Activated CD4-positive, alpha-beta memory T cell treated with anti-CD3 and anti-CD28 coated beads, Interleukin-2, amount 10 ng/mL, durations not matched to agents 7 days and 5 days (primary cell): Measurements from ENCODE around the gene STXBP1. TPM values are rescaled to one million over a fixed set of nuclear protein-coding genes. Genes with fewer than 3 reads are reported as not detected.

ENCODE experiments used
- CTCF ChIA-PET: fragments of 350-600 bp; sonication (Branson Sonifier 250); formaldehyde crosslinking; loops from one replicate; lab custom pipeline; 2021; ENCODE audit warnings: antibody characterized with exemption, inconsistent platforms; lab: Charles Lee
- POLR2A ChIA-PET: fragments of 350-600 bp; sonication (Branson Sonifier 250); formaldehyde crosslinking; loops from one replicate; lab custom pipeline; 2021; ENCODE audit warnings: antibody characterized with exemption; lab: Charles Lee
- DNase-seq: peaks from one replicate; pipeline ENCODE4 v3.0.0-alpha.2; 2020
- H3K27ac Mint-ChIP-seq: one replicate; pipeline ENCODE4 v1.8.0; 2021; ENCODE audit warnings: mild to moderate bottlenecking, mixed read lengths
- H3K27me3 Mint-ChIP-seq: one replicate; pipeline ENCODE4 v1.8.0; 2021; ENCODE audit warnings: mixed read lengths
- H3K36me3 Mint-ChIP-seq: one replicate; pipeline ENCODE4 v1.8.0; 2021; ENCODE audit warnings: low read depth, mixed read lengths
- H3K4me1 Mint-ChIP-seq: one replicate; pipeline ENCODE4 v1.8.0; 2021; ENCODE audit warnings: mixed read lengths
- H3K4me3 Mint-ChIP-seq: one replicate; pipeline ENCODE4 v1.8.0; 2021; ENCODE audit warnings: mild to moderate bottlenecking, mixed read lengths
- H3K9me3 Mint-ChIP-seq: one replicate; pipeline ENCODE4 v1.8.0; 2021; ENCODE audit warnings: mixed read lengths
- total RNA-seq, 2 experiments: library from RNA; stranded (reverse); gene quantifications; one replicate each; pipeline ENCODE4 v1.2.3, GENCODE V29; 2021

Gene STXBP1
- total RNA-seq, 2 experiments from 2014 or later: 23.2 to 23.4 TPM

GRCh38 chr9:127629468-127630081, 17.5 kb downstream of the STXBP1 start:
- ChIA-PET POLR2A (no interaction called here), CTCF (interaction anchor here (0.6 kb wide), 1 partner anchor 12 kb away, joined by 4 read pairs; no protein-coding TSS in a partner anchor)
- no peaks in the 10 kb centered on the region for H3K9me3 Mint-ChIP-seq
- peaks cover 3% of the 10 kb centered on the region for H3K27me3 Mint-ChIP-seq
- peaks cover 2% of the 10 kb centered on the region for H3K36me3 Mint-ChIP-seq
- H3K4me3 Mint-ChIP-seq: no peak overlapping the region
- peaks cover 12% of the 10 kb centered on the region for H3K4me1 Mint-ChIP-seq
- no peak for DNase-seq
- no peak overlapping the region for H3K27ac Mint-ChIP-seq

GRCh38 chr9:127633216-127633862, 21.3 kb downstream of the STXBP1 start:
- ChIA-PET CTCF (interaction anchor here (0.8 kb wide), 1 partner anchor 47 kb away, joined by 3 read pairs; no protein-coding TSS in a partner anchor), POLR2A (no interaction called here)
- H3K27me3 Mint-ChIP-seq: no peaks in the 10 kb centered on the region
- H3K4me3 Mint-ChIP-seq: no peak overlapping the region
- peaks cover 2% of the 10 kb centered on the region for H3K36me3 Mint-ChIP-seq
- H3K4me1 Mint-ChIP-seq: peaks cover 13% of the 10 kb centered on the region
- no peaks in the 10 kb centered on the region for H3K9me3 Mint-ChIP-seq
- H3K27ac Mint-ChIP-seq: no peak overlapping the region
- DNase-seq: no peak

- no peak overlapping the region for H3K27ac Mint-ChIP-seq
- peaks cover 2% of the 10 kb centered on the region for H3K36me3 Mint-ChIP-seq
- ChIA-PET POLR2A (no interaction called here), CTCF (interaction anchor here (0.7 to 0.8 kb wide), 3 partner anchors 47 to 914 kb away, joined by 3 to 4 read pairs (median 3); partner anchors contain the start of gene TOR2A)
- no peaks in the 10 kb centered on the region for H3K9me3 Mint-ChIP-seq
- peaks cover 13% of the 10 kb centered on the region for H3K4me1 Mint-ChIP-seq
- no peaks in the 10 kb centered on the region for H3K27me3 Mint-ChIP-seq
- DNase-seq: no peak
- H3K4me3 Mint-ChIP-seq: no peak overlapping the region
Measured at GRCh38 chr9:127634021-127634420, 21.9 kb downstream of the STXBP1 start.

- POLR2A ChIA-PET: no interaction called here
- no peaks in the 10 kb centered on the region for H3K9me3 Mint-ChIP-seq
- H3K27ac Mint-ChIP-seq: no peak overlapping the region
- H3K4me1 Mint-ChIP-seq: peaks cover 13% of the 10 kb centered on the region
- no peak for DNase-seq
- H3K4me3 Mint-ChIP-seq: no peak overlapping the region
- H3K27me3 Mint-ChIP-seq: no peaks in the 10 kb centered on the region
- CTCF ChIA-PET: interaction anchor here (0.7 kb wide), 2 partner anchors 101 to 914 kb away, joined by 3 to 4 read pairs; partner anchors contain the start of gene TOR2A
- peaks cover 2% of the 10 kb centered on the region for H3K36me3 Mint-ChIP-seq
Measured at GRCh38 chr9:127634698-127635097, 22.6 kb downstream of the STXBP1 start.

GRCh38 chr9:127635201-127635735, 23.2 kb downstream of the STXBP1 start:
- H3K4me1 Mint-ChIP-seq: peaks cover 13% of the 10 kb centered on the region
- H3K27ac Mint-ChIP-seq: no peak overlapping the region
- peaks cover 2% of the 10 kb centered on the region for H3K36me3 Mint-ChIP-seq
- no peaks in the 10 kb centered on the region for H3K27me3 Mint-ChIP-seq
- ChIA-PET POLR2A (interaction anchor here (0.6 kb wide), 1 partner anchor 26 kb away, joined by 3 read pairs; no protein-coding TSS in a partner anchor), CTCF (no interaction called here)
- no peak for DNase-seq
- H3K4me3 Mint-ChIP-seq: no peak overlapping the region
- no peaks in the 10 kb centered on the region for H3K9me3 Mint-ChIP-seq

GRCh38 chr9:127637322-127637847, 25.3 kb downstream of the STXBP1 start:
- Mint-ChIP-seq H3K4me1 (peaks cover 13% of the 10 kb centered on the region), H3K27ac (no peak overlapping the region), H3K9me3 (no peaks in the 10 kb centered on the region), H3K4me3 (no peak overlapping the region), H3K36me3 (no peaks in the 10 kb centered on the region), H3K27me3 (no peaks in the 10 kb centered on the region)
- DNase-seq: no peak
- POLR2A ChIA-PET: no interaction called here
- CTCF ChIA-PET: no interaction called here

GRCh38 chr9:127640908-127641545, 28.9 kb downstream of the STXBP1 start:
- no peaks in the 10 kb centered on the region for H3K27me3 Mint-ChIP-seq
- no peak for DNase-seq
- H3K4me3 Mint-ChIP-seq: no peak overlapping the region
- ChIA-PET CTCF (no interaction called here), POLR2A (no interaction called here)
- no peaks in the 10 kb centered on the region for H3K4me1 Mint-ChIP-seq
- no peaks in the 10 kb centered on the region for H3K9me3 Mint-ChIP-seq
- no peaks in the 10 kb centered on the region for H3K36me3 Mint-ChIP-seq
- no peak overlapping the region for H3K27ac Mint-ChIP-seq

- H3K36me3 Mint-ChIP-seq: no peaks in the 10 kb centered on the region
- H3K4me3 Mint-ChIP-seq: no peak overlapping the region
- no peak for DNase-seq
- POLR2A ChIA-PET: no interaction called here
- no peaks in the 10 kb centered on the region for H3K9me3 Mint-ChIP-seq
- CTCF ChIA-PET: no interaction called here
- H3K27ac Mint-ChIP-seq: no peak overlapping the region
- H3K4me1 Mint-ChIP-seq: no peaks in the 10 kb centered on the region
- H3K27me3 Mint-ChIP-seq: no peaks in the 10 kb centered on the region
Measured at GRCh38 chr9:127642082-127642740, 30.1 kb downstream of the STXBP1 start.

GRCh38 chr9:127644146-127644827, 32.2 kb downstream of the STXBP1 start:
- POLR2A ChIA-PET: no interaction called here
- CTCF ChIA-PET: no interaction called here
- Mint-ChIP-seq H3K9me3 (no peaks in the 10 kb centered on the region), H3K36me3 (no peaks in the 10 kb centered on the region), H3K27ac (no peak overlapping the region), H3K4me3 (no peak overlapping the region), H3K4me1 (no peaks in the 10 kb centered on the region), H3K27me3 (no peaks in the 10 kb centered on the region)
- no peak for DNase-seq

- no peaks in the 10 kb centered on the region for H3K4me1 Mint-ChIP-seq
- H3K27ac Mint-ChIP-seq: no peak overlapping the region
- no peak overlapping the region for H3K4me3 Mint-ChIP-seq
- ChIA-PET POLR2A (no interaction called here), CTCF (interaction anchor here (0.6 to 0.8 kb wide), 2 partner anchors 8 to 58 kb away, joined by 3 to 4 read pairs; no protein-coding TSS in a partner anchor)
- no peaks in the 10 kb centered on the region for H3K9me3 Mint-ChIP-seq
- no peak for DNase-seq
- H3K36me3 Mint-ChIP-seq: no peaks in the 10 kb centered on the region
- no peaks in the 10 kb centered on the region for H3K27me3 Mint-ChIP-seq
Measured at GRCh38 chr9:127644943-127645342, 32.9 kb downstream of the STXBP1 start.

- no peaks in the 10 kb centered on the region for H3K36me3 Mint-ChIP-seq
- no peaks in the 10 kb centered on the region for H3K9me3 Mint-ChIP-seq
- CTCF ChIA-PET: no interaction called here
- no peak overlapping the region for H3K27ac Mint-ChIP-seq
- no peak overlapping the region for H3K4me3 Mint-ChIP-seq
- no peak for DNase-seq
- no peaks in the 10 kb centered on the region for H3K27me3 Mint-ChIP-seq
- H3K4me1 Mint-ChIP-seq: no peaks in the 10 kb centered on the region
- POLR2A ChIA-PET: no interaction called here
Measured at GRCh38 chr9:127647451-127647850, 35.4 kb downstream of the STXBP1 start.

GRCh38 chr9:127650518-127650917, 38.4 kb downstream of the STXBP1 start:
- no peaks in the 10 kb centered on the region for H3K27me3 Mint-ChIP-seq
- no peaks in the 10 kb centered on the region for H3K4me1 Mint-ChIP-seq
- CTCF ChIA-PET: no interaction called here
- H3K4me3 Mint-ChIP-seq: no peak overlapping the region
- DNase-seq: no peak
- no peaks in the 10 kb centered on the region for H3K36me3 Mint-ChIP-seq
- no peaks in the 10 kb centered on the region for H3K9me3 Mint-ChIP-seq
- POLR2A ChIA-PET: no interaction called here
- no peak overlapping the region for H3K27ac Mint-ChIP-seq
